Measurements from ENCODE around the gene ANXA8. TPM values are rescaled to one million over a fixed set of nuclear protein-coding genes. Genes with fewer than 3 reads are reported as not detected.

The ANXA8 gene
- total and polyA plus RNA-seq, 10 of the 15 experiments (the other 5 are each of a cell fraction or from before 2014, with no cell fraction given): 0.10 to 0.53 (median 0.41) TPM; not detected in 3

DNA sequence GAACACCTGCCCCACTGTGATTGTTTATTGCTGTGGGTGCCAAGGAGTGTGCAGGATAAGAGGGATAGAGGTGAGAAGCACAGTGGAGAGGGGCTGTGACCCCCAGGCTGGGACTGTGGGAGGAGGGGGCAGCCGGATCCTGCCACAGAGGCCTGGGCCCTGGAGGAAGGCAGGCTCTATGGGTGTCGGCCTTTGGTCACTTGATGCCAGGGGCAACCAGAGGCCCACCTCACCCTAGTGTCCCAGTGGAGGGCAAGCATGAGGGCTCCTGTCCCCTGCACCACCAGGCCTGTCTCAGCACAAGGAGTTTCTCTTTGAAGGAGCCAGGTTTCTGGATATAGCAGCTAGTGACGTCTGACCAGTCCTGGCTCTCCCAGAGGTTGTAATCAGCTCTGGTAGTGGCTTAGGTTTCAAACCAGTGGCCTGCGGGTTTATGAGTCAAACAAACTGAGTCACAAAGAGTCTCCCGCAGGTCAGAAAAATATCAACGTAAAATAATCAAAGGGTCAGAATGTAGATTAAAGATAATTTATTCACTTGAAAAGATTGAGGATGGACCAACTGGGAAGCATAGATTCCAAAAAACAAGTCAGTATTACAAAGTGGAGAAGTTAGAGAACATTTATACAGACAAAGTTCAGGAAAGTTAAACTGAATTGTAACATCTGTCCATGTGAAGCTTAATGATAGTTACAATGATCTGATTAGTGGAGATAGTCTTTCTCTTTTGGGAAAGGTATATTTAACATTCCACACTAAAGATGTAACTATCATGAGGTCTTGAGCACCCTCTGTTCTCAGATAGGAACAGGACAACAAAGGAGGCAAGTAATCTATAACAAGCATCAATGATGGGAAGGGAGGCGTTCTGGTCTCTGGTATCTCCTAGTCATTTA lies 62.6 kb downstream of the ANXA8 start:
- DNase-seq (ENCODE audit: low read depth, low spot score): no peak
- no peak overlapping the region for H3K4me3 ChIP-seq
- H2AFZ ChIP-seq (ENCODE audit: control insufficient read depth, low read depth, low read length): no peak overlapping the region
- WGBS (ENCODE audit: insufficient coverage, insufficient replicate concordance, low lambda C conversion rate, missing lambda C conversion rate): 49% methylated on average over 7 of the region's 7 CpGs
- no peaks in the 10 kb centered on the region for H3K4me1 ChIP-seq (ENCODE audit: control insufficient read depth, insufficient read depth, low read length)
- in situ Hi-C loops (cut with MboI) (no loop called here), intact Hi-C loops (cut with micrococcal nuclease; ENCODE audit: unreplicated experiment) (no loop called here)
- ChIA-PET RAD21 (ENCODE audit: unreplicated experiment) (no interaction called here), SMC1A (ENCODE audit: uncharacterized antibody, unreplicated experiment) (no interaction called here), CTCF (no interaction called here), POLR2A (no interaction called here)
- no peak overlapping the region for H3K4me2 ChIP-seq (ENCODE audit: control insufficient read depth, insufficient read depth)
- FAIRE-seq: no peak
- H3K9ac ChIP-seq (ENCODE audit: control insufficient read depth, insufficient read depth, low read length): no peak overlapping the region
- TF ChIP-seq TCF7 (IDR thresholded peaks at IDR 0.05; ENCODE audit: borderline replicate concordance) (no peak), BHLHE40 (IDR thresholded peaks at IDR 0.05; ENCODE audit: borderline replicate concordance in 1 of 2, low read depth in 2 of 2, low read length in 1 of 2) (no peak), SPI1 (IDR thresholded peaks at IDR 0.05; ENCODE audit: borderline replicate concordance, insufficient read depth, low read depth, low read length) (no peak), TCF3 (IDR thresholded peaks at IDR 0.05; ENCODE audit: borderline replicate concordance, insufficient read depth, low read depth, low read length) (no peak), RELA (IDR thresholded peaks at IDR 0.05; ENCODE audit: borderline replicate concordance, partially characterized antibody) (no peak), NBN (IDR thresholded peaks at IDR 0.05) (no peak), EZH2 (IDR thresholded peaks at IDR 0.05; ENCODE audit: borderline replicate concordance, control insufficient read depth, low read depth, low read length) (no peak), CBX5 (IDR thresholded peaks at IDR 0.05; ENCODE audit: low read depth) (no peak), GATAD2B (conservative IDR thresholded peaks at IDR 0.05; ENCODE audit: low read depth) (no peak), HDAC6 (IDR thresholded peaks at IDR 0.05; ENCODE audit: unreplicated experiment) (no peak), RBBP5 (conservative IDR thresholded peaks at IDR 0.05) (no peak), ATF7 (IDR thresholded peaks at IDR 0.05; ENCODE audit: low read depth) (no peak), RCOR1 (conservative IDR thresholded peaks at IDR 0.05; ENCODE audit: low read depth, low read length) (no peak), ZNF24 (IDR thresholded peaks at IDR 0.05) (no peak)
- TF ChIP-seq, protein P1, sequence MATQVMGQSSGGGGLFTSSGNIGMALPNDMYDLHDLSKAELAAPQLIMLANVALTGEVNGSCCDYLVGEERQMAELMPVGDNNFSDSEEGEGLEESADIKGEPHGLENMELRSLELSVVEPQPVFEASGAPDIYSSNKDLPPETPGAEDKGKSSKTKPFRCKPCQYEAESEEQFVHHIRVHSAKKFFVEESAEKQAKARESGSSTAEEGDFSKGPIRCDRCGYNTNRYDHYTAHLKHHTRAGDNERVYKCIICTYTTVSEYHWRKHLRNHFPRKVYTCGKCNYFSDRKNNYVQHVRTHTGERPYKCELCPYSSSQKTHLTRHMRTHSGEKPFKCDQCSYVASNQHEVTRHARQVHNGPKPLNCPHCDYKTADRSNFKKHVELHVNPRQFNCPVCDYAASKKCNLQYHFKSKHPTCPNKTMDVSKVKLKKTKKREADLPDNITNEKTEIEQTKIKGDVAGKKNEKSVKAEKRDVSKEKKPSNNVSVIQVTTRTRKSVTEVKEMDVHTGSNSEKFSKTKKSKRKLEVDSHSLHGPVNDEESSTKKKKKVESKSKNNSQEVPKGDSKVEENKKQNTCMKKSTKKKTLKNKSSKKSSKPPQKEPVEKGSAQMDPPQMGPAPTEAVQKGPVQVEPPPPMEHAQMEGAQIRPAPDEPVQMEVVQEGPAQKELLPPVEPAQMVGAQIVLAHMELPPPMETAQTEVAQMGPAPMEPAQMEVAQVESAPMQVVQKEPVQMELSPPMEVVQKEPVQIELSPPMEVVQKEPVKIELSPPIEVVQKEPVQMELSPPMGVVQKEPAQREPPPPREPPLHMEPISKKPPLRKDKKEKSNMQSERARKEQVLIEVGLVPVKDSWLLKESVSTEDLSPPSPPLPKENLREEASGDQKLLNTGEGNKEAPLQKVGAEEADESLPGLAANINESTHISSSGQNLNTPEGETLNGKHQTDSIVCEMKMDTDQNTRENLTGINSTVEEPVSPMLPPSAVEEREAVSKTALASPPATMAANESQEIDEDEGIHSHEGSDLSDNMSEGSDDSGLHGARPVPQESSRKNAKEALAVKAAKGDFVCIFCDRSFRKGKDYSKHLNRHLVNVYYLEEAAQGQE (IDR thresholded peaks at IDR 0.05; ENCODE audit: low read depth, low read length): no peak
- TF ChIP-seq, protein P2, sequence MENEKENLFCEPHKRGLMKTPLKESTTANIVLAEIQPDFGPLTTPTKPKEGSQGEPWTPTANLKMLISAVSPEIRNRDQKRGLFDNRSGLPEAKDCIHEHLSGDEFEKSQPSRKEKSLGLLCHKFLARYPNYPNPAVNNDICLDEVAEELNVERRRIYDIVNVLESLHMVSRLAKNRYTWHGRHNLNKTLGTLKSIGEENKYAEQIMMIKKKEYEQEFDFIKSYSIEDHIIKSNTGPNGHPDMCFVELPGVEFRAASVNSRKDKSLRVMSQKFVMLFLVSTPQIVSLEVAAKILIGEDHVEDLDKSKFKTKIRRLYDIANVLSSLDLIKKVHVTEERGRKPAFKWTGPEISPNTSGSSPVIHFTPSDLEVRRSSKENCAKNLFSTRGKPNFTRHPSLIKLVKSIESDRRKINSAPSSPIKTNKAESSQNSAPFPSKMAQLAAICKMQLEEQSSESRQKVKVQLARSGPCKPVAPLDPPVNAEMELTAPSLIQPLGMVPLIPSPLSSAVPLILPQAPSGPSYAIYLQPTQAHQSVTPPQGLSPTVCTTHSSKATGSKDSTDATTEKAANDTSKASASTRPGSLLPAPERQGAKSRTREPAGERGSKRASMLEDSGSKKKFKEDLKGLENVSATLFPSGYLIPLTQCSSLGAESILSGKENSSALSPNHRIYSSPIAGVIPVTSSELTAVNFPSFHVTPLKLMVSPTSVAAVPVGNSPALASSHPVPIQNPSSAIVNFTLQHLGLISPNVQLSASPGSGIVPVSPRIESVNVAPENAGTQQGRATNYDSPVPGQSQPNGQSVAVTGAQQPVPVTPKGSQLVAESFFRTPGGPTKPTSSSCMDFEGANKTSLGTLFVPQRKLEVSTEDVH (IDR thresholded peaks at IDR 0.05; ENCODE audit: low read depth, partially characterized antibody): no peak
- no TSS peak for BruUV-seq (replicated peaks)
- H3K27ac ChIP-seq (ENCODE audit: control insufficient read depth, insufficient read depth): no peak overlapping the region
- H3K9me3 ChIP-seq (replicated peaks; ENCODE audit: control insufficient read depth, insufficient read depth, low read length): no peaks in the 10 kb centered on the region
- no peaks in the 10 kb centered on the region; a peak in 2 of 4 replicates for H3K27me3 ChIP-seq (replicated peaks in 1 of 2; ENCODE audit: control insufficient read depth in 2 of 2, insufficient read depth in 2 of 2, low read length in 1 of 2)
- H4K20me1 ChIP-seq (ENCODE audit: control insufficient read depth, insufficient read depth): no peaks in the 10 kb centered on the region
- H3K79me2 ChIP-seq (ENCODE audit: control insufficient read depth, insufficient read depth, low read length): no peaks in the 10 kb centered on the region
- no peak for ATAC-seq
- no peaks in the 10 kb centered on the region for H3K36me3 ChIP-seq (ENCODE audit: control insufficient read depth in 2 of 2, insufficient read depth in 2 of 2, low read length in 1 of 2)

Data from GM12878 (cell line).